Right atrium auricular region (tissue), 2 donors: Measurements from ENCODE around the gene CATSPERD. TPM values are rescaled to one million over a fixed set of nuclear protein-coding genes. Genes with fewer than 3 reads are reported as not detected.
"Not testable (repeated sequence)": the region's sequence is repeated elsewhere in the genome, so short reads cannot be mapped to it uniquely, and the experiment has no call there.

Source experiments
- DNase-seq: peaks from one replicate; pipeline ENCODE4 v3.0.0-alpha.2; 2019; ENCODE audit warnings: low spot score
- H3K27ac ChIP-seq, 2 donors: fragments of 200-600 bp; sonication (generic); 1 replicate in 1 of 2; 2 replicates in 1 of 2; pipeline ENCODE4 v1.5.1; 2016 to 2019
- H3K27me3 ChIP-seq, 2 donors: fragments of 200-600 bp; sonication (generic); one replicate each; pipeline versions ENCODE4 v1.5.1 to v1.6.0; 2017 to 2019
- H3K36me3 ChIP-seq: fragments of 200-600 bp; sonication (generic); one replicate; pipeline ENCODE4 v1.5.1; 2016
- H3K4me1 ChIP-seq, 2 donors: fragments of 200-600 bp; sonication (generic); one replicate each; pipeline versions ENCODE4 v1.5.1 to v1.6.0; 2017 to 2019
- H3K4me3 ChIP-seq, 2 donors: fragments of 200-600 bp; sonication (generic); 1 replicate in 1 of 2; 2 replicates in 1 of 2; pipeline ENCODE4 v1.5.1; 2017 to 2019; ENCODE audit warnings: mild to moderate bottlenecking in 1 of 2, moderate library complexity in 1 of 2
- H3K9me3 ChIP-seq, 2 donors: fragments of 200-600 bp; sonication (generic); one replicate each; pipeline ENCODE4 v1.5.1; 2019
- total RNA-seq, 2 donors: library from RNA; depleted of rRNA; stranded (reverse); fragments of >200 nt; gene quantifications; one replicate each; pipeline ENCODE4 v1.1.0, GENCODE V29; 2016
- TF ChIP-seq, protein P1 (sequence below), 2 donors: fragments of 200-600 bp; sonication (generic); IDR thresholded peaks; one replicate each; pipeline ENCODE4 v1.5.1; 2019; ENCODE audit warnings: antibody characterized with exemption in 2 of 2

CATSPERD gene
- total RNA-seq, 2 donors from 2014 or later: not detected

DNA sequence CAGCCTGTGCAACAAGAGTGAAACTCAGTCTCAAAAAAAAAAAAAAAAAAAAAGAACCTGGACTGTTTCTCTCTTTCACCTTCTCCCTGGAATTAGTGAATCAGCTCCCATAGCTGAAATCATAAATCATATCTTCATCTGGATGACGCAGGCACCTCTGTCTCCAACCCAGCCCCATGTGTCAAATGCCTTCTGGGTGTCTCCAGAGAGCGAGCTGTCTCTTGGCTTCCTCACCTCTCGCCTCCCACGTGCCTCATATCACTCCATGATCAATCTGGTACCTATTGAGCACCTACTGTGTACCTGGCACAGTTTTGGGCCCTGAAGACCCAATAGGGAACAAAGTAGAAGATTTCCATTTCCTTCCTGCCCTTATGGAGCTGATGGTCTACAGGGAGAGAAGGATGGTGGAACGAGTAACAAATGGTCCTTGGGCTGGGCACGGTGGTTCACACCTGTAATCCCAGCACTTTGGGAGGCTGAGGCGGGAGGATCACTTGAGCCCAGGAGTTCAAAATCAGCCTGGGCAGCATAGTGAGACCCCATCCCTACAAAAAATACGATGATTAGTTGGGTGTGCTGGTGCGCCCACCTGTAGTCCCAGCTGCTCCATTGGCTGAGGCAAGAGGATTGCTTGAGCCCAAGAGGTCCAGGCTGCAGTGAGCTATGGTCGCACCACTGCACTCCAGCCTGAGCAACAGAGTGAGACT, 37.1 kb upstream of the CATSPERD start:
- H3K27me3 ChIP-seq: no peaks in the 10 kb centered on the region
- TF ChIP-seq, protein P1, sequence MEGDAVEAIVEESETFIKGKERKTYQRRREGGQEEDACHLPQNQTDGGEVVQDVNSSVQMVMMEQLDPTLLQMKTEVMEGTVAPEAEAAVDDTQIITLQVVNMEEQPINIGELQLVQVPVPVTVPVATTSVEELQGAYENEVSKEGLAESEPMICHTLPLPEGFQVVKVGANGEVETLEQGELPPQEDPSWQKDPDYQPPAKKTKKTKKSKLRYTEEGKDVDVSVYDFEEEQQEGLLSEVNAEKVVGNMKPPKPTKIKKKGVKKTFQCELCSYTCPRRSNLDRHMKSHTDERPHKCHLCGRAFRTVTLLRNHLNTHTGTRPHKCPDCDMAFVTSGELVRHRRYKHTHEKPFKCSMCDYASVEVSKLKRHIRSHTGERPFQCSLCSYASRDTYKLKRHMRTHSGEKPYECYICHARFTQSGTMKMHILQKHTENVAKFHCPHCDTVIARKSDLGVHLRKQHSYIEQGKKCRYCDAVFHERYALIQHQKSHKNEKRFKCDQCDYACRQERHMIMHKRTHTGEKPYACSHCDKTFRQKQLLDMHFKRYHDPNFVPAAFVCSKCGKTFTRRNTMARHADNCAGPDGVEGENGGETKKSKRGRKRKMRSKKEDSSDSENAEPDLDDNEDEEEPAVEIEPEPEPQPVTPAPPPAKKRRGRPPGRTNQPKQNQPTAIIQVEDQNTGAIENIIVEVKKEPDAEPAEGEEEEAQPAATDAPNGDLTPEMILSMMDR (IDR thresholded peaks at IDR 0.05): no peak
- H3K27ac ChIP-seq: no peak overlapping the region
- H3K36me3 ChIP-seq: peaks cover 4% of the 10 kb centered on the region
- no peak for DNase-seq
- H3K9me3 ChIP-seq: no peaks in the 10 kb centered on the region
- peaks cover 0 to 28% of the 10 kb centered on the region in 2 donors for H3K4me1 ChIP-seq
- no peak overlapping the region for H3K4me3 ChIP-seq

- no peaks in the 10 kb centered on the region for H3K27me3 ChIP-seq
- H3K27ac ChIP-seq: no peak overlapping the region
- no peak for DNase-seq
- peaks cover 0 to 16% of the 10 kb centered on the region in 2 donors for H3K4me1 ChIP-seq
- H3K36me3 ChIP-seq: no peaks in the 10 kb centered on the region
- TF ChIP-seq, protein P1 (IDR thresholded peaks at IDR 0.05): no peak
- H3K4me3 ChIP-seq: no peak overlapping the region
- no peaks in the 10 kb centered on the region for H3K9me3 ChIP-seq
These were observed 35.6 kb upstream of the CATSPERD start for GRCh38 chr19:5684694-5685430.

DNA sequence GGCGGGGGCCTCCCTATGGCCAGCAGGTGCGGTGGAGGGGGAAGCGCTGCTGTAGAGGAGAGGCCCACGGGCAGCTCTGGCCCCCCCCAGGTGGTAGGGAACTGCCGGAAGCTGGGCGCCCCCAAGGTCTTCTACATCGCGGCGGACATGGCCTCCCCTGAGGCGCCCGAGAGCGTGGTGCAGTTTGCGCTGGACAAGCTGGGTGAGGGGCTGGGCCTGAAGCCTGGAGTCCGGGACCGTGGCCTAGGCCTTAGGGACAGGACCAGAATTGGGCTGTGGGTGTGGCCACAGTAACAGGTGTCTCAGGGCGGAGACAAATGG, 34.2 kb upstream of the CATSPERD start:
- DNase-seq: no peak
- H3K4me3 ChIP-seq: peak overlapping the region; percentile 34 to 59
- no peaks in the 10 kb centered on the region for H3K27me3 ChIP-seq
- no peaks in the 10 kb centered on the region for H3K9me3 ChIP-seq
- peak overlapping the region; percentile 59 to 71 for H3K27ac ChIP-seq
- H3K36me3 ChIP-seq: no peaks in the 10 kb centered on the region
- peaks cover 0 to 18% of the 10 kb centered on the region in 2 donors for H3K4me1 ChIP-seq
- TF ChIP-seq, protein P1 (IDR thresholded peaks at IDR 0.05): no peak

DNA sequence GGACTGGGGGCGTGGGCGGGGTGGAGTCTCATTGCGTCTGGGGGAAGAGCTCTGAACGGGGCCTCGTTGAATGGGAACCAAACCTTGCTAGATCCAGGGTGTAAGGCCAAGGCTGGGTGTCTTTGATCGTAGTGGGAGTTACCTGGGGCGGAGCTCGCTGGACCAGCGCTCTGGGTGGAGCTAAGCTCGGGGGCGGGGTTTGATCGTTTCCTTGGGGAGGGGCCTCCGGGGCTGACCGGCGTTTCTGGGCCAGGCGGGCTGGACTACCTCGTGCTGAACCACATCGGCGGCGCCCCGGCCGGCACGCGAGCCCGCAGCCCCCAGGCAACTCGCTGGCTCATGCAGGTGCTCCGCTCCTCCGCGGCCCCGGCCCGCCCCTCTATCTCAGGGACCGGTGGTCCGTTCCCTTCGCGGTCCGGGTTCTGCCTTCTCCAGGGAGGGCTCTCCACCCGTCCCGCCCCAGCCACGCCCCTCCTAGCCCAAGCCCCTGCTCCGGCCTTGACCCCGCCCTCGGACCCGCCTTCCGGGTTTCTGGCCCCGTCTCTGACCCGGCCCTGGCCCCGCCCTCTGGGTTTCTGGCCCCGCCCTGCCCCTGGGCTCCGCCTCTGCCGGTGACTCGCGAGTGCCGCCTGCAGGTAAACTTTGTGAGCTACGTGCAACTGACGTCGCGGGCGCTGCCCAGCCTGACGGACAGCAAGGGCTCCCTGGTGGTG, 33.6 kb upstream of the CATSPERD start:
- Histone ChIP-seq H3K4me3 (peak overlapping the region; percentile 34 to 59), H3K36me3 (peaks cover 3% of the 10 kb centered on the region), H3K27ac (peak overlapping the region; percentile 59 to 71), H3K4me1 (peaks cover 0 to 21% of the 10 kb centered on the region in 2 donors), H3K9me3 (no peaks in the 10 kb centered on the region), H3K27me3 (no peaks in the 10 kb centered on the region)
- TF ChIP-seq, protein P1 (IDR thresholded peaks at IDR 0.05): peak; percentile 85 to 90
- peak; percentile 96 for DNase-seq

- Histone ChIP-seq H3K4me1 (peaks cover 0 to 29% of the 10 kb centered on the region in 2 donors), H3K9me3 (no peaks in the 10 kb centered on the region), H3K27ac (peak overlapping the region; percentile 59 to 71), H3K4me3 (peak overlapping the region; percentile 34 to 59), H3K36me3 (peaks cover 11% of the 10 kb centered on the region), H3K27me3 (no peaks in the 10 kb centered on the region)
- TF ChIP-seq, protein P1 (IDR thresholded peaks at IDR 0.05): peak in 1 of 2 donors; percentile 5
- DNase-seq: no peak
These were observed 32.9 kb upstream of the CATSPERD start for GRCh38 chr19:5687360-5688198.

GRCh38 chr19:5688262-5688881, 32.1 kb upstream of the CATSPERD start:
- H3K27ac ChIP-seq, DNase-seq, H3K9me3 ChIP-seq, H3K4me3 ChIP-seq, H3K27me3 ChIP-seq: not testable (repeated sequence)
- H3K36me3 ChIP-seq: peaks cover 19% of the 10 kb centered on the region
- H3K4me1 ChIP-seq: peaks cover 0 to 34% of the 10 kb centered on the region in 2 donors
